ENCODE data around the gene EHBP1.

Gene EHBP1

GRCh38 chr2:63029058-63029457 lies 323.5 kb downstream of the EHBP1 start:
- no peak for DNase-seq

GRCh38 chr2:63034526-63034925 lies 329.0 kb downstream of the EHBP1 start:
- DNase-seq, result no peak

DNA sequence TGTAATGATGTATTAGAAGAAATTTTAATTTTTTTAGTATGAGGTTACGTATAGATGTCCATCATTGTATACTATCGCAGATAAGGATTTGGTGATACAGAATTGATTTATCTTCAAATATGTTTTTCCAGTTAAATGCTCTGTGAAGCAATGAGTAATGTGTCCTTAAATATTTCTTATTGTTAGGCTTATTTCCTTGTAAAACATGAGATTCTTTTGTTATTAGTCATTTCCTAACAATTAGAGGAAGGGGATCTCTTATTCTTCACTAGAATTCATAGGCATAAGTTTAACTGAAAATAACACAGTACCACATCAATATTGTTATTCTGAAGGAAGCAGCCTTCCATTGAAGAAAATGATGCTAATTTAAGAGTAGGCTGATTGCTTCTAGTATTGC lies 329.7 kb downstream of the EHBP1 start:
- DNase-seq, result no peak

DNA sequence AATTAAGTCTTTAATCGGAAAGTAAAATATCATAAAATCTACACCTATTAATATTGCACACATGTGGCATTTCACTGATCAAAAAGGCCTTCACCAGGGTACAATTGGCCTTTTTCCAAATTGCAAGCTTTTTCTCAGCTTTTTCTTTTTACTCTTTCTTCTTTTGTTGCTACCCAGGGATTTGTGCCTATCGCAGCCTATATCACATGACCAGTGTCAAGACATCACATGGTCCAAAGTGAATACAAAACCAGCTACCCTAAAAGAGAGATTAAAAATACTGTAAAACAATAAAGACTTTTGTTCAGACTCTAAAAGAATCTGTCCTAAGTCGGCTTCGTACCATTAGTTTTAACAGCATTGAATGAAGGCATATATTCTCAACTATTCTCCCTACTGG lies 330.1 kb downstream of the EHBP1 start:
- DNase-seq, result no peak

DNA sequence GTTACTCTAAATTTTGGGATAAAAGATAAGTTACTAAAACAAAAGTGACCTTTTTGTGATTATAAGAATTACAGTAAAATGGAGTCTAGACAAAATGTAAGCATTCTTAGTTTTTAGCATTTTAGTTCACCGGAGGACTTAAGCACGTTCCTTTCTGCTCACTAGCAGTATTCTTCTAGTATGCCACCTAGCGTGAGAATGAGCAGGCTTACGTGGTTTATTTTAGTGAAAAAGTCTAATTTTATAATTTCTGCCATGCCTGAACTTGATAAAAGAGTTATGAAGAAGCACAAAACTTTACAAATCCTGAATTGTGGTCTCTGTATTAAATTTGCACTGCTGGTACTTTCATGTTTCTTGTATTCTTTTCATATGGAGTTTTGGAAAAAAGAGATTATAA lies 332.5 kb downstream of the EHBP1 start:
- no peak for DNase-seq

GRCh38 chr2:63040586-63040985 lies 335.1 kb downstream of the EHBP1 start:
- DNase-seq, result no peak

GRCh38 chr2:63041592-63041991 lies 336.1 kb downstream of the EHBP1 start:
- DNase-seq, result no peak

GRCh38 chr2:63044362-63045327 lies 339.1 kb downstream of the EHBP1 start:
- DNase-seq, result no peak

GRCh38 chr2:63046552-63046951 lies 341.0 kb downstream of the EHBP1 start:
- no peak for DNase-seq

DNA sequence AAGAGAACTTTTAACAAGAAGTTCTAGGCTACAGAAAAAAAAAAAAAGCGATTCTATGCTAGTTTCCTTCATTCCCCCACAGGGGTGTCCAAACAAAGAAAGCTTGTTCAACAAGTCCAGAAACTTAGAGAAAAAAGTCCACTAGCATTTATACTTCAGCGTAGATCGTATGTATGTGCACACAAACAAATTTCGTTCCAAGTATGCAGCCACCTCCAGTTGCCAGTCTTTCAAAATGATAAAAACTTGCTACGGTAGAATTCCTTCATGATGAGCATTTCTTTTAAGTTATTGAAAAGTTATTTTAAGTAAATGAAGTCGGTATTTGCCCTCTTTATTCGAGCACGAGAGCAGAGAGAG lies 341.4 kb downstream of the EHBP1 start:
- DNase-seq, result no peak

GRCh38 chr2:63047321-63048279 lies 342.1 kb downstream of the EHBP1 start:
- DNase-seq, result no peak

- DNase-seq, result no peak
These were observed 343.1 kb downstream of the EHBP1 start for GRCh38 chr2:63048367-63049171.

- DNase-seq, result no peak
These were observed 343.9 kb downstream of the EHBP1 start for GRCh38 chr2:63049211-63049969.

- DNase-seq, result no peak
These were observed 344.4 kb downstream of the EHBP1 start for GRCh38 chr2:63049970-63050333.

DNA sequence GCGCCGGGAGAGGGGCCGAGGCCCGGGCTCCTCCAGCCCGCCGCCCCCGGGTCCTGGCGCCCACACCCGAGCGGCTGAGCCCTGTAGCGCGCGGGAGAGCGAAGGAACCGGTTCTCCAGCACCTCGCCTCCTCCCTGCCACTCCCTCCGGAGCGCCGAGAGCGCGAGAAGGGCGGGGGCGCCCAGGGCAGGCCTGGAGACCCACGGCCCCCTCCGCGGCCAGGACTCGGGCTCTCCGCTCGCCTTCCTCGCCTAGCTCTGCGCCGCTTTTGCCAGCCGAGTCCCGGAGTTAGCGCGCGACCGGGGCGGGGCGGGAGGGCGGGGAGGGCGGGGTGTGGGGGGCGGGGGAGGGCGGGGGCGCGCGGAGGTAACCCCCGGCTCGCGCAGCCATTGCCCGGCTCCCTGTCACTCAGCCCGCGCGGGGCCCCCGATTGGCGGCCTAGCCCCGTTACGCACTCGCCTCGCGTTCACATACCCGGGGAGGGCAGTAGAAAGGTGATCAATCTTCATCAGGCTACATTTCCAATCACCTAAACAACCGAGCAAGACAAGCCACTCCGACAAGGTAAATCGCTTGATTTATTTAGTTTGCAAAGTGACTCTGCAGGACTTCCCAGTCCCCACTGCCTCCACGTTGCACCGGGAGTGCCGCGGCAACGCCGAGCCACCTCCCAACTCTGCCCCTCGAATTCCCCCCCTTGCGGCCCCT lies 345.0 kb downstream of the EHBP1 start, which contains the start of gene OTX1:
Gene OTX1, plus strand, starts transcription at position 497 of the 708 bp plus-strand sequence. CDS start 2,161 bp downstream, outside the sequence.
- no peak for DNase-seq

GRCh38 chr2:63051042-63051794 lies 345.7 kb downstream of the EHBP1 start:
- DNase-seq, result no peak

- no peak for DNase-seq
These were observed 346.4 kb downstream of the EHBP1 start for GRCh38 chr2:63051795-63052333.

DNA sequence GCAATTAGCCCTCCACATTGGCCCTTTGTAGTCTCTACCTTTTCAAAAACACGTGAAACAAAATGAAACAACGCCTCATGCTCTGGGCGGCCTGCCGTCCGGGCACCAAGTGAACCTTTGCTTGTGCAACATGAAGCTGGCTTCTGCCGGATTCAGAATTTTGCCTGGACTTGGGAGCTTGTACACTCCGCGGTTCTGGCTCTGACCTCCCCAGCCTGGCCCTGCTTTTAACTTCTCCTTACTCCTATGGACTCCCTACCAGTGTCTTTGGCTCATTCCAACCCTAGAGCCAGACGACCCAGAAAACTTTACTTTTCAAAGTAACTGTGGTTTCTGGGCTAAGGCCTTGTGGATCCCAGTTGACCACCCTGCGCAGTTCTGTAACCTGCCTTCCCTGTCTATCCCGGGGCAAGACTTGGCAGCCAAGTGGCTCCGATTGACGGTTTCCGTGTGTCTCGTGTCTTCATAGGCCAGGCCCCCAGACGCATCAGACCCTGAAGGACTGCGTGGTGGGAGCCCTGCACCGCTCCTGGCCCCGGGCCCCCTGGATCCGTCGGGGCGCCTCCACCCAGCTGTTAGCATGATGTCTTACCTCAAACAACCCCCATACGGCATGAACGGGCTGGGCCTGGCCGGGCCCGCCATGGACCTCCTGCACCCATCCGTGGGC lies 347.0 kb downstream of the EHBP1 start:
- no peak for DNase-seq

GRCh38 chr2:63053081-63053888 lies 347.8 kb downstream of the EHBP1 start:
- no peak for DNase-seq
